GM04504 (cell line): Measurements from ENCODE around the gene BTNL3.
"Not testable (repeated sequence)": the region's sequence is repeated elsewhere in the genome, so short reads cannot be mapped to it uniquely, and the experiment has no call there.

Experiments
- DNase-seq: peaks from one replicate; pipeline ENCODE4 v3.0.0-alpha.2; 2012; ENCODE audit warnings: low read depth

BTNL3 gene

DNA sequence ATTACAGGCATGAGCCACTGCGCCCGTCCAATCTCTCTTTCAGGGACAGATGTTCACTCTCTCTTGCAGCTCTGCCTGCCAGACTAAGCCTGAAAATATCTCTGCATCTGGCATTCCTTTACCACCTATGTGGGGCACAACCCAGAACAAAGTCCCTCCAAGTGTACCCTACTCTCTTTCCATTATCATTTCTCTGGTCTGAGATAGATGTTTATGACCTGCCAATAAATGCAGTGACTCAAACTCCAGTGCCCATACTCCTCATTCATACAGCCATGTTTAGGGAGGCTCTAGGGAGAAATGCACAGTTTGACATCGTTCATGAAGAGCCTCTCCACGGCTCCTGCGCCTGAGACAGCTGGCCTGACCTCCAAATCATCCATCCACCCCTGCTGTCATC lies at the start of gene BTNL3:
TSS of gene BTNL3 (plus strand) at position 255 of the 400 bp plus-strand sequence. CDS start 183 bp downstream, outside the sequence.
- no peak for DNase-seq

DNA sequence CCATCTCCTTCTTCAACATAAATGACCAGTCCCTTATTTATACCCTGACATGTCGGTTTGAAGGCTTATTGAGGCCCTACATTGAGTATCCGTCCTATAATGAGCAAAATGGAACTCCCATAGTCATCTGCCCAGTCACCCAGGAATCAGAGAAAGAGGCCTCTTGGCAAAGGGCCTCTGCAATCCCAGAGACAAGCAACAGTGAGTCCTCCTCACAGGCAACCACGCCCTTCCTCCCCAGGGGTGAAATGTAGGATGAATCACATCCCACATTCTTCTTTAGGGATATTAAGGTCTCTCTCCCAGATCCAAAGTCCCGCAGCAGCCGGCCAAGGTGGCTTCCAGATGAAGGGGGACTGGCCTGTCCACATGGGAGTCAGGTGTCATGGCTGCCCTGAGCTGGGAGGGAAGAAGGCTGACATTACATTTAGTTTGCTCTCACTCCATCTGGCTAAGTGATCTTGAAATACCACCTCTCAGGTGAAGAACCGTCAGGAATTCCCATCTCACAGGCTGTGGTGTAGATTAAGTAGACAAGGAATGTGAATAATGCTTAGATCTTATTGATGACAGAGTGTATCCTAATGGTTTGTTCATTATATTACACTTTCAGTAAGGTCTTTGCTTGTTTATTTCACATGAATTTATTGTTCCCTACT lies 38.2 kb upstream of the BTNL3 start:
- no peak for DNase-seq

DNA sequence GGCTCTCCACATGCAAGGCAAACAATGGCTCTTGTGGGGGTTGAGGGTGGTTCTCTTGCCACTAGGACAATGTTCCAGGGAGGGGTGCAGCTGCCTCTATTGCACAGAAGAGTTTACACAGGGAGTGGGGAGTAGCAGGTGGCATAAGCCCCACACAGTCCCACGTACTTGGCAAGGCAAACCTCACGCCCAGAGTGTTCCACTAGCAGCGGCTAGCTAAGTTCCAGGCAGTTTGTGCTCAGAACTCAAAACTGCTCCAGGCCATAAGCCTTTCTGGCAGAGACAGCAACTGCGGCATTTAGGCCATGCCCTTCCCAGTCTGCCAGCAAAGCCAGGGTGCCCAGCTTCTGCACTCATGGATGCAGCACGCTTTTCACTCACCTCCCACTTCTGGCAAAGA lies 29.0 kb upstream of the BTNL3 start:
- no peak for DNase-seq

- no peak for DNase-seq
These were observed 28.4 kb upstream of the BTNL3 start for GRCh38 chr5:180960209-180960608.

DNA sequence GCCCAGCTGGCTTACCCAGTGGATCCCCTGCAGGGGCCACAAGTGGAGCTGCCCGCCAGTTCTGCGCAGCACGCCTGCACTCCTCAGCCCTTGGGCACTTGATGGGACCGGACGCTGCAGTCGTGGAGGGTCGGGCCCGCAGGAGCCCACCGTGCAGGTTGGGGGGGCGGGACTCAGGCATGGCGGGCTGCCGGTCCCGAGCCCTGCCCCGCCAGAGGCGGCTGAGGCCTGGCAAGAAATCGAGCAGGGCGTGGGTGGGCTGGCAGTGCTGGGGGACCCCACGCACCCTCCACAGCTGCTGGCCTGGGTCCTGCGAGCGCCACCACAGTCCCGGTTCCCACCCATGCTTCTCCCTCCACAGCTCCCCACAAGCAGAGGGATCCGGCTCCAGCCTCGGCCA lies 19.2 kb upstream of the BTNL3 start:
- DNase-seq = no peak

DNA sequence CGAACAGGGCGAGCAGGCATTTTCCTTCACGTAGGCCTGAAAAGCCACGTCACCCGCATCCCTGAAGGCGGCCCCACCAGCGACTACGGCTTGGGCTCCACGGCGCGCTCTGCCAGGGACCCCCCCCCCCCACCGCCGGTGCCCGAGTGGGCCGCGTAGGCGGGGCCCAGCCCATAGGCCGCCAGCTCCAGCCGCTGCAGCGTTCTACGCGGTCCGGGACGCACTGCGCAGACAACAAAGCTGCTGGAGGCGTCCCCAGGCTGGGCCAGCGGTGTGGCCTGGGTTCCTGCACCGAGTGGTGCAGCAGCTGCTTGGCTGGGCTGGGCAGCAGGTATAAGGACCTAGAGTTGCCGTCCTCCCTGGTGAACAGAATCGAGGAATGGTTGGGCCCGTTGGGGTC lies 18.3 kb upstream of the BTNL3 start:
- no peak for DNase-seq

DNA sequence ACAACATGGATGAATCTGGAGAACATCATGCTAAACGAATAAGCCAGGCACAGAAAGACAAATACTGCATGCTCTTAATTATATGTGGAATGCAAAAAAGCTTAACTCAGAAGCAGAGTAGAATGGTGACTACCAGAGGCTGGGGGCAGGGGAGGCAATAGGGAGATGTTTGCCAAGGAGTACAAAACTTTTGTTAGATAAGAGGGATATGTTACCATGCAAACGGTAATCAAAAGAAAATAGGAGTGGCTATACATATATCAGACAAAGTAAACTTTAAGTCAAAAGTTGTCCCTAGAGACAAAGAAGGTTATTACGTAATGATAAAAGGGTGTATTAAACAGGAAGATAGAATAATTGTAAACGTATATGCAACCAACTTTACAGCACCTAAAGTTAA lies 17.8 kb upstream of the BTNL3 start:
- DNase-seq = no peak

DNA sequence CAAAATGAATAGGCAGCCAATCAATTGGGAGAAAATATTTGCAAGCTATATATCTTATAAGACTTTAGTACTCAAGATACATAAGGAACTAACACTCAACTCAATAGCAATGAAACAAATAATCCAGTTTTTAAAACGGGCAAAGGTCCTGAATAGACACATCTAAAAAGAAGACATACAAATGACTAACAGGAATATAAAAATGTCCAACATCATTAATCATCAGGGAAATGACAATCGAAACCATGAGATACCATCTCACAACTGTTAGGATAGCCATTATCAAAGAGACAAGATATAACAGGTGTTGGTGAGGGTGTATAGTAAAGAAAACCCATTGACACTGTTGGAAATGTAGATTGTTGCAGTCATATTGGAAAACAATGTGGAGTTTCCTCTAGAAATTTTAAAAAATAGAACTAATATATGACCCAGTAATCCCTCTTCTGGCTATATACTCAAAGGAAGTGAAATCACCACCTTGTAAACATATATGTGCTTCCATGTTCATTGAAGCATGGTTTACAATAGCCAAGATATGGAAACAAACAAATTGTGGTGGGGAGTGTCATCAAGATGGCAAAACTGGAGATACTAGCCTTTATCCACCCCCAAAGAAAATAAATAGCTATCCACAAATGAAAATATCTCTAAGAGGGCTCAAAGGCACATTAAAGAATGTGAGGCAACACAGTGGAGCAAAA lies 13.9 kb upstream of the BTNL3 start:
- no peak for DNase-seq

DNA sequence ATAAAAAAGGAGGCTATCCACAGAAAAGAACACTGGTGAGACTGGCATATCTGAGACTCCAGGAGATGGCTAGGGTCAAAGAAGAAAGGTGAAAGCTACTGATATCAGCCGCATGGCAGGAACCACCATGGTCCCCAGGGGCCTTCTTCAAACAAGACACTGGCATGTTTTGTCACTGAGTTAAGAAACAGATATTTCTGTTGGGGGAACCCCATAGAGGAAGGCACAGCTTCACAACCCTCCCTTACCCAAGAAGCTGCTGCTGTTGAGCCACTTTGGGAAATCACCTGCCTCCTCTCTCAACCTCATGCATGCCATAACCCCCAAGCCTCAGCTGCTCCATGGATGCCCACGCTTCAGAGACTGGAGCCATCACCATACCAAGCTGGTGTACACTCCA lies 13.3 kb upstream of the BTNL3 start:
- DNase-seq = no peak

GRCh38 chr5:180976518-180976917 lies 12.1 kb upstream of the BTNL3 start:
- DNase-seq = no peak

DNA sequence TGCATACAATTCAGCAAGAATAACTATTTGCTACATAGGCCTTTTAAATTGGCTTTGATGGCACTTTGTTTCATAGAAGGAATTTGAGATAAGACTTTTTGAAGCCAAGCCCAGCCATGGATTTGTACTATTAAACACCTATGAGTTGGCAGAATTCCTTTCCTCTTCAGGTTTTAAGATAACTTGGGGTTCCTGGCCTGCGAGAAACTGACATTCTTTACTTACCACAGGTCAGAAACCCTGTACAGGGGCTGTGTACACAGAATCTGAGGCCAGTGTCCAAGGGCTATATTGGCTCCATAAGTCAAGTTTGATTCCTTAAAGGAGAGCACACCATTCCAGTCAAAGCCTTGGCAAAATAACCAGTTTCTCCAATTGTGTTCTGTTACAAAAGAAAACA lies 10.8 kb upstream of the BTNL3 start:
- no peak for DNase-seq

- DNase-seq = no peak
These were observed 6.5 kb upstream of the BTNL3 start for GRCh38 chr5:180982008-180982741.

DNA sequence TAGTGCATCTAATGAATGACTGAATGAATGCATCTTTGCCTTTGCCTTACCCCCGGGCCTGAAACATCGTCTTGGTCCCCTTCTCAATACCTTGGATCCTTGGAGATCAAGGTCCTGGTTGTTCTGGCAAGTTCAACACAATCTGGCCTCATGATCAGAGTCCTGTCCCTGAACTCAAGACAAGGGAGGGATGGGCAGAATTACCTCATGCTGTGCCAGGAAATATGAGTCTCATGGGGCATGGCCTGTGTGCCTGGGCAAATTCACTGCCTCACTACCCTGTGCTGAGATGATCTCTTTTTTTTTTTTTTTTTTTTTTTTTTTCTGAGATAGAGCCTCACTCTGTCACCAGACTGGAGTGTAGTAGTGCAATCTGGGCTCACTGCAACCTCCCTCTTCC lies 630 bp upstream of the BTNL3 start:
- no peak for DNase-seq

DNA sequence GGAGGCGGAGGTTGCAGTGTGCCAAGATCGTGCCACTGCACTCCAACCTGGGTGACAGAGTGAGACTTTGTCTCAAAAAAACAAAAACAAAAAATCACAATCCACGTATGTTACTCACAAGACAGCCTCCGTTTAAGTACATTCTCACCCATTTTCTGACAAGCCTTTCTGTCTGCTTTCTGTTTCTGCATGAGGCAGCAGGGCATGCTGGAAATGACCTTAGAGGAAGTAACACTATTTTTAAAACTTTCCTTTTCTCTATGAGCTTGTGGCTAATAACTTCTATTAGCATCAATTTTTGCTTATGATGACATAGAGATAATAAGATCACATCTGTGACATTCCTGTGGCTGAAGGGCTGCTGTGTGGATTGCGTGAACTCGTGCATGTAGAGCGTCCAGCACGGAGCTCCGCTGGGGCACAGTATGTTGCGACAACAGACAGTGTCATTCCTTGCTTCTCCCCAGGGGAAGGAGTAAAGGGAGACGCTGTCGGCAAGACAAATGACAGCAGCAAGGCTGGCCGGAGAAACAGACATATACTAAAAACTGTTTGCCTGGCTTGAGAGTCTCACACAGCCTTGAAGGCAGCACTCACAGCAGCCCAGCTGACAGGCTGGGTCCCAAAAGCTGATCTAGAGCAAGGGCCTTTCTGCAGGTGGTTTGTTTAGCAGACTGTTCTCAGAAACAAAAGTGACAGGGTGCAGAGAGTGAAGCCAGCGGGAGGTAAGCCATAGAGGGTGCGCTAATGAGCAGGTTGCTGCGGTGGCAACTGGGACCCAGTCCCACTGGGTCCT lies 1.6 kb downstream of the BTNL3 start:
- DNase-seq = no peak

DNA sequence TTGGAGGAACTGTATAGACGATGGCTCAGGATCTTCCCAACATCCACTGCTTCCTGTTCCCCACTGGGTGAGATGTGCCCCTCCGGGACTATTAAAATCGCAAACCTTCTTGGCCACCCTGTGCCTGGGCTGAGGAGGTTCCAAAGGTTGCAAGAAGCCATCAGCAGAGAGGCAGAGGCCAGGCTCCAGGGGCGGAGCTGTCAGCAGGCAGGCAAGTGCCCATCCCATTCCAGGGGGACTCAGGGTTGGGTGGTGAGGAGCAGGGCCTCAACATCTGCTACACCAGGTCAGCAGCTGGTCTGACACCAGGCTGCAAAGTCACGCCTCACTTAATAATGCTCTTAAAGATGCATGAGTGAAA lies 2.2 kb downstream of the BTNL3 start:
- no peak for DNase-seq

DNA sequence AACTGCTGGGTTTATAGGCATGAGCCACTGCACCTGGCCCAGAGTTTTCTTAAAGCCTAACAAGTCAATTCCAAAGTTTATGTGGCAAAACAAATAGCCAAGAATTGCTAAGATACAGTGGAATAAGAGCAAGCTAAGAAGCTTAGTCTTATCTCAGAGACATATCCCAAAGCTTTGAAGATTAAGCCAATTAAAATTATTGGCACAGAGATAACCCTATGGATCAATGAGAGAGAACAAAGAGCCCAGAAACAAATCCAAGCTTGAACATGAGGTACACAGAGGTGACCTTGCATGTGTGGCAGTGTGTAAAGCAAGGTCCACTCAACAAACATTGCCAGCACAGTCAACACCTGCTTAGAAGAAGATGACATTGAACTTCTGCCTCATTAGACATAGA lies 13.3 kb downstream of the BTNL3 start:
- DNase-seq = no peak

- DNase-seq = no peak
These were observed 17.1 kb downstream of the BTNL3 start for GRCh38 chr5:181005791-181006190.

- DNase-seq = no peak
These were observed 19.5 kb downstream of the BTNL3 start for GRCh38 chr5:181008136-181008535.

- DNase-seq = not testable (repeated sequence)
These were observed 21.4 kb downstream of the BTNL3 start for GRCh38 chr5:181010018-181010417.

DNA sequence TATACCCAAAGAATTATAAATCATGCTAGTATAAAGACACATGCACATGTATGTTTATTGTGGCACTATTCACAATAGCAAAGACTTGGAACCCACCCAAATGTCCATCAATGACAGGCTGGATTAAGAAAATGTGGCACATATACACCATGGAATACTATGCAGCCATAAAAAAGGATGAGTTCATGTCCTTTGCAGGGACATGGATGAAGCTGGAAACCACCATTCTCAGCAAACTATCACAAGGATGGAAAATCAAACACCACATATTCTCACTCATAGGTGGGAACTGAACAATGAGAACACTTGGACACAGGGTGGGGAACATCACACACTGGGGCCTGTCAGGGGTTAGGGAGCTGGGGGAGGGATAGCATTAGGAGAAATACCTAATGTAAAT lies 26.0 kb downstream of the BTNL3 start:
- not testable (repeated sequence) for DNase-seq

DNA sequence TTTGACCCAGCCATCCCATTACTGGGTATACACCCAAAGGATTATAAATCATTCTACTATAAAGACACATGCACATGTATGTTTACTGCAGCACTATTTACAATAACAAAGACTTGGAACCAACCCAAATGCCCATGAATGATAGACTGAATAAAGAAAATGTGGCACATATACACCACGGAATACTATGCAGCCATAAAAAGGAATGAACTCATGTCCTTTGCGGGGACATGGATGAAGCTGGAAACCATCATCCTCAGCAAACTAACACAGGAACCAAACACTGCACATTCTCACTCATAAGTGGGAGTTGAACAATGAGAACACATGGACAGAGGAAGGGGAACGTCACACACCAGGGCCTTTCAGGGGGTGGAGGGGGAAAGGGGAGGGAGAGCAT lies 28.8 kb downstream of the BTNL3 start:
- DNase-seq = not testable (repeated sequence)

GRCh38 chr5:181020688-181021087 lies 32.0 kb downstream of the BTNL3 start:
- no peak for DNase-seq
